Sigmoid colon (tissue), 7 donors: ENCODE measurements around the gene CDC42BPA. TPM values are rescaled to one million over a fixed set of nuclear protein-coding genes. Genes with fewer than 3 reads are reported as not detected.

ENCODE experiments used
- DNase-seq: peaks from one replicate; pipeline ENCODE4 v3.0.0-alpha.2; 2019
- H3K27ac ChIP-seq, 4 donors: fragments of 200-600 bp; sonication (generic); one replicate each; pipeline ENCODE4 v1.5.1; 2016 to 2019; ENCODE audit warnings: mild to moderate bottlenecking in 1 of 4
- H3K27me3 ChIP-seq, 3 donors: fragments of 200-600 bp; sonication (generic); one replicate each; pipeline ENCODE4 v1.5.1; 2019; ENCODE audit warnings: mild to moderate bottlenecking in 1 of 3
- H3K36me3 ChIP-seq, 4 donors: fragments of 200-600 bp; sonication (generic); one replicate each; pipeline ENCODE4 v1.5.1; 2016 to 2019
- H3K4me1 ChIP-seq, 4 donors: fragments of 200-600 bp; sonication (generic); one replicate each; pipeline ENCODE4 v1.5.1; 2017 to 2019
- H3K4me3 ChIP-seq, 4 donors: fragments of 200-600 bp; sonication (generic); one replicate each; pipeline ENCODE4 v1.5.1; 2017 to 2019; ENCODE audit warnings: mild to moderate bottlenecking in 2 of 4, moderate library complexity in 1 of 4
- H3K9me3 ChIP-seq, 4 donors: fragments of 200-600 bp in 3 of 4; sonication (generic) in 3 of 4; one replicate each; pipeline versions ENCODE4 v1.5.1 to v1.6.1; 2013 to 2019
- EP300 ChIP-seq, 4 donors: sonication (generic); formaldehyde crosslinking; IDR thresholded peaks; one replicate each; pipeline ENCODE4 v1.6.1; 2017; ENCODE audit warnings: antibody characterized with exemption in 4 of 4
- POLR2A ChIP-seq, 2 donors: fragments of 450-650 bp; IDR thresholded peaks; one replicate each; pipeline ENCODE4 v1.6.1; 2016; ENCODE audit warnings: antibody characterized with exemption in 2 of 2, mild to moderate bottlenecking in 2 of 2, moderate library complexity in 2 of 2
- POLR2AphosphoS5 ChIP-seq, 4 donors: sonication (generic); formaldehyde crosslinking; IDR thresholded peaks; one replicate each; pipeline ENCODE4 v1.6.1; 2017; ENCODE audit warnings: antibody characterized with exemption in 4 of 4
- WGBS, 2 donors: extraction: QIAGEN DNeasy Blood & Tissue Kit; methylation state at CpG; one replicate each; pipeline ENCODE4 v1.1.7; 2013; 5-methylcytosine and 5-hydroxymethylcytosine counted together
- intact Hi-C: fragments of 100-400 bp; cut with DNase I; formaldehyde crosslinking; loops from one replicate; pipeline ENCODE4 v1.15.1; 2023
- polyA plus RNA-seq, 3 donors: library from polyadenylated mRNA; stranded (reverse); fragments of 200-250 nt; gene quantifications; one replicate each; pipeline ENCODE4 v1.2.3, GENCODE V29; 2013
- total RNA-seq, 4 donors: library from RNA; depleted of rRNA; stranded (reverse); fragments of >200 nt; gene quantifications; one replicate each; pipeline ENCODE4 v1.1.0, GENCODE V29; 2016
- TF ChIP-seq, protein P1 (sequence below), 4 experiments: fragments of 450-650 bp in 3 of 4; fragments of 200-600 bp in 1 of 4; IDR thresholded peaks; one replicate each; pipeline ENCODE4 v1.5.1; 2016 to 2019; ENCODE audit warnings: antibody characterized with exemption in 4 of 4, mild to moderate bottlenecking in 3 of 4, moderate library complexity in 2 of 4
- donor health status: healthy with polysubstance abuse.
- donor health status: Bipolar disorder and iron deficiency.
- donor health status: healthy.

CDC42BPA gene
- total and polyA plus RNA-seq, 7 donors, result 8.4 to 93.6 (median 60.8) TPM

GRCh38 chr1:226994586-226995364 is 323.5 kb downstream of the CDC42BPA start:
- TF ChIP-seq, protein P1, sequence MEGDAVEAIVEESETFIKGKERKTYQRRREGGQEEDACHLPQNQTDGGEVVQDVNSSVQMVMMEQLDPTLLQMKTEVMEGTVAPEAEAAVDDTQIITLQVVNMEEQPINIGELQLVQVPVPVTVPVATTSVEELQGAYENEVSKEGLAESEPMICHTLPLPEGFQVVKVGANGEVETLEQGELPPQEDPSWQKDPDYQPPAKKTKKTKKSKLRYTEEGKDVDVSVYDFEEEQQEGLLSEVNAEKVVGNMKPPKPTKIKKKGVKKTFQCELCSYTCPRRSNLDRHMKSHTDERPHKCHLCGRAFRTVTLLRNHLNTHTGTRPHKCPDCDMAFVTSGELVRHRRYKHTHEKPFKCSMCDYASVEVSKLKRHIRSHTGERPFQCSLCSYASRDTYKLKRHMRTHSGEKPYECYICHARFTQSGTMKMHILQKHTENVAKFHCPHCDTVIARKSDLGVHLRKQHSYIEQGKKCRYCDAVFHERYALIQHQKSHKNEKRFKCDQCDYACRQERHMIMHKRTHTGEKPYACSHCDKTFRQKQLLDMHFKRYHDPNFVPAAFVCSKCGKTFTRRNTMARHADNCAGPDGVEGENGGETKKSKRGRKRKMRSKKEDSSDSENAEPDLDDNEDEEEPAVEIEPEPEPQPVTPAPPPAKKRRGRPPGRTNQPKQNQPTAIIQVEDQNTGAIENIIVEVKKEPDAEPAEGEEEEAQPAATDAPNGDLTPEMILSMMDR (IDR thresholded peaks at IDR 0.05), result no peak
- no peak for TF ChIP-seq EP300 (IDR thresholded peaks at IDR 0.05)
- H3K9me3 ChIP-seq, result no peaks in the 10 kb centered on the region
- no peak overlapping the region for H3K4me3 ChIP-seq
- no peak for DNase-seq
- 94 to 95% methylated on average over 18 of the region's 18 CpGs for WGBS, 2 donors
- H3K27me3 ChIP-seq, result no peaks in the 10 kb centered on the region
- intact Hi-C loops, result loop anchor here (5.0 kb wide), 1 partner anchor 443 kb away; no protein-coding TSS in a partner anchor
- H3K27ac ChIP-seq, result peak overlapping the region; percentile 22 to 50 (median 32)
- peaks cover 0 to 21% (median 13%) of the 10 kb centered on the region in 4 donors for H3K4me1 ChIP-seq
- H3K36me3 ChIP-seq, result peaks cover 0 to 19% (median 3%) of the 10 kb centered on the region in 4 donors

DNA sequence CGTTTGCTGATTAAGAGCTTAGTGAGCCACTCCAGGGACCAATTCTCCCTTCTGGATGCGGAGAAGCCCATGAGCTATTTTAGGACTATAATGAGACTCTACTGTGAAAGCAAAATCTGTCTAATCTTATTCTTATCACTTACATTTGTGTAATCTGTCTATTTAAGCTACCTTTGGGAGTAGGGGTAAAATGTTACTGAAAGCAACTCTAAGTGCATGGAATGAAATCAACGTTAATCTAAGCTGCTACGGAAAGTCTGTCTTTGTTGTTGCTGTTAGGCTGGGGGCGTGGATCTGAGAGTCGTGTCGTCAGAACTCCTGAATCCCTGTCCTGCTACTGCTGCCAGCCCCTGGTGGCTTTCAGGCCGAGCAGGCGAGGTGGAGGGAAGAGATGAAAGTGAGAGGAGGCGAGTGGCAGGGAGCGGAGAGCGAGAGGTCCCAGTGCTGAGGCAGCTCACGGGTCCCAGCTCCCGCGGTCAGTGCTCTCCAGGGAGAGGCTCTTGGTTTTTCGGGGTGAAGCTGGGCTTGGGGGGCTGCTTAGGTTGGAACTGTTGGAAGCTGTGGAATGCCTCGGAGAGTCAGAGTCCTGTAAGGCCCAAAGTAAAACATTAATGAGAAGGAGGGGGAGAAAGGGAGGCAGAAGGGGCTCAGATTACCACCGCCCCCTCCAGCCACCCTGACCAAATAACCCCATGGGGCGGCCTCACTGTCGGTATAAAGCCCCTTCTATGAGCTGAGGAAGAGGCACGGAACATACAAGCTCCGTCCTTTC is 324.3 kb downstream of the CDC42BPA start:
- H3K36me3 ChIP-seq, result peaks cover 0 to 19% (median 3%) of the 10 kb centered on the region in 4 donors
- H3K4me3 ChIP-seq, result no peak overlapping the region
- 87 to 92% methylated on average over 22 of the region's 22 CpGs for WGBS, 2 donors
- H3K27ac ChIP-seq, result peak overlapping the region; percentile 22 to 50 (median 32)
- H3K27me3 ChIP-seq, result no peaks in the 10 kb centered on the region
- peaks cover 0 to 29% (median 21%) of the 10 kb centered on the region in 4 donors for H3K4me1 ChIP-seq
- H3K9me3 ChIP-seq, result no peaks in the 10 kb centered on the region
- intact Hi-C loops, result loop anchor here (5.0 kb wide), 1 partner anchor 443 kb away; no protein-coding TSS in a partner anchor
- peak; percentile 63 for DNase-seq
- TF ChIP-seq POLR2A (IDR thresholded peaks at IDR 0.05), result no peak
- no peak for TF ChIP-seq EP300 (IDR thresholded peaks at IDR 0.05)
- TF ChIP-seq, protein P1 (IDR thresholded peaks at IDR 0.05), result no peak
- no peak for TF ChIP-seq POLR2AphosphoS5 (IDR thresholded peaks at IDR 0.05)

DNA sequence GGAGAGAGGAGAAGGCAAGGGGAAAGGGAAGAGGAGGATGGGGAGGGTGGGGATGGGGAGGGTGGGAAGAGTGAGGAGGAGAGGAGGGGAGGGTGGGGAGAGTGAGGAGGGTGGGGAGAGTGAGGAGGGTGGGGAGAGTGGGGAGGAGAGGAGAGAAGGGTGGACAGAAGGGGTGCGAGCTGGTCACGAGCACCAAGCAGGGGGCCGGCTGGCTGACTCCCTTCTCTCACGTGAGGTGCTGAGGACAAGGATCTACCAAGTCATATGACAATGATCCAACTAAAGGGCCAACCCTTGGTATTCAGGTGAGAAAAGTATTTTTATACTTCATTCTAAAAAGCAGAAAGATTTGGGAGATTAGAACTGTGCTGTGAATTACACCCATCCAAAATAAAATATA is 326.4 kb downstream of the CDC42BPA start:
- Histone ChIP-seq H3K36me3 (peaks cover 0 to 32% (median 6%) of the 10 kb centered on the region in 4 donors), H3K4me3 (no peak overlapping the region), H3K27ac (no peak overlapping the region), H3K4me1 (peaks cover 0 to 50% (median 39%) of the 10 kb centered on the region in 4 donors), H3K9me3 (no peaks in the 10 kb centered on the region), H3K27me3 (no peaks in the 10 kb centered on the region)
- TF ChIP-seq, protein P1 (IDR thresholded peaks at IDR 0.05), result no peak
- no peak for TF ChIP-seq POLR2A (IDR thresholded peaks at IDR 0.05)
- no peak for TF ChIP-seq EP300 (IDR thresholded peaks at IDR 0.05)
- TF ChIP-seq POLR2AphosphoS5 (IDR thresholded peaks at IDR 0.05), result no peak
- WGBS, 2 donors, result 98 to 99% methylated on average over 4 of the region's 4 CpGs
- intact Hi-C loops, result loop anchor here (5.0 kb wide), 1 partner anchor 445 kb away; no protein-coding TSS in a partner anchor
- DNase-seq, result no peak

- peak overlapping the region; percentile 71 to 79 (median 76) for H3K27ac ChIP-seq
- peaks cover 4 to 49% (median 15%) of the 10 kb centered on the region in 4 donors for H3K36me3 ChIP-seq
- DNase-seq, result peak; percentile 62
- H3K27me3 ChIP-seq, result no peaks in the 10 kb centered on the region
- TF ChIP-seq EP300 (IDR thresholded peaks at IDR 0.05), result no peak
- TF ChIP-seq, protein P1 (IDR thresholded peaks at IDR 0.05), result no peak
- no peak for TF ChIP-seq POLR2A (IDR thresholded peaks at IDR 0.05)
- TF ChIP-seq POLR2AphosphoS5 (IDR thresholded peaks at IDR 0.05), result no peak
- H3K4me1 ChIP-seq, result peaks cover 0 to 50% (median 39%) of the 10 kb centered on the region in 4 donors
- no peak overlapping the region for H3K4me3 ChIP-seq
- no peaks in the 10 kb centered on the region for H3K9me3 ChIP-seq
- intact Hi-C loops, result loop anchor here (5.0 kb wide), 1 partner anchor 447 kb away; no protein-coding TSS in a partner anchor
- WGBS, 2 donors, result 16 to 53% methylated on average over 10 of the region's 10 CpGs
Measured at GRCh38 chr1:226990133-226990716, 328.1 kb downstream of the CDC42BPA start.
